Measurements from ENCODE around the gene WIZ. TPM values are rescaled to one million over a fixed set of nuclear protein-coding genes. Genes with fewer than 3 reads are reported as not detected.
"Not testable (repeated sequence)": the region's sequence is repeated elsewhere in the genome, so short reads cannot be mapped to it uniquely, and the experiment has no call there.

Gene WIZ
- polyA plus RNA-seq, 1 donor (not counting 4 experiments of a cell fraction or from before 2014, with no cell fraction given) = 5.1 TPM

- TF ChIP-seq EZH2 (IDR thresholded peaks at IDR 0.05; ENCODE audit: low read length) = no peak
- TF ChIP-seq, protein P1, sequence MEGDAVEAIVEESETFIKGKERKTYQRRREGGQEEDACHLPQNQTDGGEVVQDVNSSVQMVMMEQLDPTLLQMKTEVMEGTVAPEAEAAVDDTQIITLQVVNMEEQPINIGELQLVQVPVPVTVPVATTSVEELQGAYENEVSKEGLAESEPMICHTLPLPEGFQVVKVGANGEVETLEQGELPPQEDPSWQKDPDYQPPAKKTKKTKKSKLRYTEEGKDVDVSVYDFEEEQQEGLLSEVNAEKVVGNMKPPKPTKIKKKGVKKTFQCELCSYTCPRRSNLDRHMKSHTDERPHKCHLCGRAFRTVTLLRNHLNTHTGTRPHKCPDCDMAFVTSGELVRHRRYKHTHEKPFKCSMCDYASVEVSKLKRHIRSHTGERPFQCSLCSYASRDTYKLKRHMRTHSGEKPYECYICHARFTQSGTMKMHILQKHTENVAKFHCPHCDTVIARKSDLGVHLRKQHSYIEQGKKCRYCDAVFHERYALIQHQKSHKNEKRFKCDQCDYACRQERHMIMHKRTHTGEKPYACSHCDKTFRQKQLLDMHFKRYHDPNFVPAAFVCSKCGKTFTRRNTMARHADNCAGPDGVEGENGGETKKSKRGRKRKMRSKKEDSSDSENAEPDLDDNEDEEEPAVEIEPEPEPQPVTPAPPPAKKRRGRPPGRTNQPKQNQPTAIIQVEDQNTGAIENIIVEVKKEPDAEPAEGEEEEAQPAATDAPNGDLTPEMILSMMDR (optimal IDR thresholded peaks at IDR 0.05 in 1 of 3, IDR thresholded peaks at IDR 0.05 in 1 of 3, conservative IDR thresholded peaks at IDR 0.05 in 1 of 3; ENCODE audit: extremely low read depth in 1 of 3, insufficient read depth in 2 of 3, low read length in 3 of 3) = no peak
- H3K9me3 ChIP-seq (ENCODE audit: control insufficient read depth, low read depth, low read length) = no peaks in the 10 kb centered on the region
- no peak for DNase-seq (ENCODE audit: low read depth, low spot score)
- H3K27me3 ChIP-seq (ENCODE audit: control insufficient read depth, extremely low read depth, insufficient read depth, low read length) = no peaks in the 10 kb centered on the region
- no peak for FAIRE-seq
- dilution Hi-C loops (cut with MboI; ENCODE audit: extremely low pct_ligation_motif_present, low sequenced_read_pairs) = no loop called here
- H3K4me1 ChIP-seq (ENCODE audit: control insufficient read depth, extremely low read depth, insufficient read depth, low read length) = no peaks in the 10 kb centered on the region
- H3K9me1 ChIP-seq (ENCODE audit: control insufficient read depth, extremely low read depth, insufficient read depth, low read length) = no peaks in the 10 kb centered on the region
- H3K27ac ChIP-seq (ENCODE audit: control insufficient read depth, insufficient read depth, low read length) = no peak overlapping the region
- H3K9ac ChIP-seq (ENCODE audit: control insufficient read depth, extremely low read depth, insufficient read depth, low read length) = no peak overlapping the region
- H3K4me3 ChIP-seq (ENCODE audit: control insufficient read depth in 2 of 3, extremely low read depth in 1 of 3, insufficient read depth in 2 of 3, low read depth in 1 of 3, low read length in 3 of 3) = no peak overlapping the region
- peaks cover 39 to 43% of the 10 kb centered on the region in 2 experiments for H3K36me3 ChIP-seq (ENCODE audit: control insufficient read depth in 2 of 2, extremely low read depth in 1 of 2, insufficient read depth in 2 of 2, low read length in 2 of 2)
- H3K79me2 ChIP-seq (ENCODE audit: control insufficient read depth, insufficient read depth, low read length) = peaks cover 20% of the 10 kb centered on the region
- no peaks in the 10 kb centered on the region for H4K20me1 ChIP-seq (ENCODE audit: control insufficient read depth, extremely low read depth, insufficient read depth, low read length)
- no peak overlapping the region for H2AFZ ChIP-seq (ENCODE audit: control insufficient read depth, low read length)
- H3K4me2 ChIP-seq (ENCODE audit: control insufficient read depth, extremely low read depth, insufficient read depth, low read depth, low read length) = no peak overlapping the region
These were observed 52.5 kb downstream of the WIZ start for GRCh38 chr19:15397236-15397635.

GRCh38 chr19:15396436-15396835, 53.3 kb downstream of the WIZ start:
- Histone ChIP-seq H3K4me1 (ENCODE audit: control insufficient read depth, extremely low read depth, insufficient read depth, low read length) (no peaks in the 10 kb centered on the region), H3K9ac (ENCODE audit: control insufficient read depth, extremely low read depth, insufficient read depth, low read length) (no peak overlapping the region), H4K20me1 (ENCODE audit: control insufficient read depth, extremely low read depth, insufficient read depth, low read length) (no peaks in the 10 kb centered on the region), H3K79me2 (ENCODE audit: control insufficient read depth, insufficient read depth, low read length) (peaks cover 16% of the 10 kb centered on the region), H3K9me1 (ENCODE audit: control insufficient read depth, extremely low read depth, insufficient read depth, low read length) (no peaks in the 10 kb centered on the region), H2AFZ (ENCODE audit: control insufficient read depth, low read length) (no peak overlapping the region), H3K9me3 (ENCODE audit: control insufficient read depth, low read depth, low read length) (no peaks in the 10 kb centered on the region), H3K27me3 (ENCODE audit: control insufficient read depth, extremely low read depth, insufficient read depth, low read length) (no peaks in the 10 kb centered on the region), H3K27ac (ENCODE audit: control insufficient read depth, insufficient read depth, low read length) (no peak overlapping the region), H3K36me3 (ENCODE audit: control insufficient read depth in 2 of 2, extremely low read depth in 1 of 2, insufficient read depth in 2 of 2, low read length in 2 of 2) (peaks cover 40 to 42% of the 10 kb centered on the region in 2 experiments), H3K4me2 (ENCODE audit: control insufficient read depth, extremely low read depth, insufficient read depth, low read depth, low read length) (no peak overlapping the region), H3K4me3 (ENCODE audit: control insufficient read depth in 2 of 3, extremely low read depth in 1 of 3, insufficient read depth in 2 of 3, low read depth in 1 of 3, low read length in 3 of 3) (no peak overlapping the region)
- no peak for TF ChIP-seq EZH2 (IDR thresholded peaks at IDR 0.05; ENCODE audit: low read length)
- TF ChIP-seq, protein P1 (optimal IDR thresholded peaks at IDR 0.05 in 1 of 3, IDR thresholded peaks at IDR 0.05 in 1 of 3, conservative IDR thresholded peaks at IDR 0.05 in 1 of 3; ENCODE audit: extremely low read depth in 1 of 3, insufficient read depth in 2 of 3, low read length in 3 of 3) = no peak
- no peak for FAIRE-seq
- no peak for DNase-seq (ENCODE audit: low read depth, low spot score)
- dilution Hi-C loops (cut with MboI; ENCODE audit: extremely low pct_ligation_motif_present, low sequenced_read_pairs) = no loop called here

DNA sequence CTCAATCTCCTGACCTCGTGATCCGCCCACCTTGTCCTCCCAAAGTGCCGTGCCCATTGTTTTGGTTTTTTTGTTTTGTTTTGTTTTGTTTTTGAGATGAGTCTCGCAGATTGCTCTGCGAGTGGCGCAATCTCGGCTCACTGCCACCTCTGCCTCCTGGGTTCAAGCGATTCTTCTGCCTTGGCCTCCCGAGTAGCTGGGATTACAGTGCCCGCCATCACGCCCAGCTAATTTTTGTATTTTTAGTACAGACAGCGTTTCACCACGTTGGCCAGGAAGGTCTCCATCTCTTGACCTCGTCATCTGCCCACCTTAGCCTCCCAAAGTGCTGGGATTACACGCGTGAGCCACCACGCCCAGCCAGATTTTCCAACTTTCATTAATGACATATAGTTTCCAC, 54.5 kb downstream of the WIZ start:
- H4K20me1 ChIP-seq (ENCODE audit: control insufficient read depth, extremely low read depth, insufficient read depth, low read length); FAIRE-seq; H2AFZ ChIP-seq (ENCODE audit: control insufficient read depth, low read length); H3K27me3 ChIP-seq (ENCODE audit: control insufficient read depth, extremely low read depth, insufficient read depth, low read length); dilution Hi-C loops (cut with MboI; ENCODE audit: extremely low pct_ligation_motif_present, low sequenced_read_pairs); H3K9me3 ChIP-seq (ENCODE audit: control insufficient read depth, low read depth, low read length); H3K4me3 ChIP-seq (ENCODE audit: control insufficient read depth in 2 of 3, extremely low read depth in 1 of 3, insufficient read depth in 2 of 3, low read depth in 1 of 3, low read length in 3 of 3); DNase-seq (ENCODE audit: low read depth, low spot score); H3K27ac ChIP-seq (ENCODE audit: control insufficient read depth, insufficient read depth, low read length); H3K9ac ChIP-seq (ENCODE audit: control insufficient read depth, extremely low read depth, insufficient read depth, low read length); H3K4me1 ChIP-seq (ENCODE audit: control insufficient read depth, extremely low read depth, insufficient read depth, low read length); H3K4me2 ChIP-seq (ENCODE audit: control insufficient read depth, extremely low read depth, insufficient read depth, low read depth, low read length); H3K9me1 ChIP-seq (ENCODE audit: control insufficient read depth, extremely low read depth, insufficient read depth, low read length): not testable (repeated sequence)
- Histone ChIP-seq H3K36me3 (ENCODE audit: control insufficient read depth in 2 of 2, extremely low read depth in 1 of 2, insufficient read depth in 2 of 2, low read length in 2 of 2) (peaks cover 30 to 38% of the 10 kb centered on the region in 2 experiments), H3K79me2 (ENCODE audit: control insufficient read depth, insufficient read depth, low read length) (peaks cover 18% of the 10 kb centered on the region)
